AG09309 (cell line): ENCODE results near the gene TRERF1.

ENCODE experiments used
- DNase-seq: peaks from one replicate; pipeline ENCODE4 v3.0.0-alpha.2; 2010; ENCODE audit warnings: low read depth
- H3K4me3 ChIP-seq: 2 replicates; pipeline ENCODE4 v1.5.1; 2011; ENCODE audit warnings: mild to moderate bottlenecking, low read depth, low read length, moderate library complexity; ENCODE audit not compliant: control insufficient read depth
- CTCF ChIP-seq: IDR thresholded peaks from 2 replicates; pipeline ENCODE4 v1.5.1; 2011; ENCODE audit warnings: mild to moderate bottlenecking, low read depth, low read length, inconsistent platforms; ENCODE audit not compliant: insufficient read depth, control insufficient read depth; ENCODE audit errors: missing control alignments

Gene TRERF1

GRCh38 chr6:42354702-42355101 is 97.0 kb downstream of the TRERF1 start:
- no peak overlapping the region for H3K4me3 ChIP-seq
- DNase-seq: no peak
- no peak for TF ChIP-seq CTCF

GRCh38 chr6:42352856-42353564 is 98.7 kb downstream of the TRERF1 start:
- TF ChIP-seq CTCF: no peak
- DNase-seq: peak; percentile 50

GRCh38 chr6:42350911-42351310 is 100.8 kb downstream of the TRERF1 start:
- no peak overlapping the region for H3K4me3 ChIP-seq
- no peak for TF ChIP-seq CTCF
- DNase-seq: no peak

More at GRCh38 chr6:42352856-42353564, 98.7 kb downstream of the TRERF1 start:
- H3K4me3 ChIP-seq: no peak overlapping the region

GRCh38 chr6:42349753-42350511 is 101.8 kb downstream of the TRERF1 start:
- no peak overlapping the region for H3K4me3 ChIP-seq
- DNase-seq: peak; percentile 17
- no peak for TF ChIP-seq CTCF

- no peak overlapping the region for H3K4me3 ChIP-seq
- no peak for TF ChIP-seq CTCF
- no peak for DNase-seq
These were observed 104.3 kb downstream of the TRERF1 start for GRCh38 chr6:42347456-42347855.

GRCh38 chr6:42345696-42346416 is 105.9 kb downstream of the TRERF1 start:
- no peak for TF ChIP-seq CTCF
- no peak overlapping the region for H3K4me3 ChIP-seq
- DNase-seq: no peak
